GM18519 (cell line): ENCODE data around the gene INPP4A.
"Not testable (repeated sequence)": the region's sequence is repeated elsewhere in the genome, so short reads cannot be mapped to it uniquely, and the experiment has no call there.

Experiments used
- ATAC-seq: cut with Tn5 transposase; IDR thresholded peaks from one replicate; pipeline ENCODE4 v1.9.1; 2021; ENCODE audit warnings: mild to moderate bottlenecking, moderate library complexity; ENCODE audit not compliant: unreplicated experiment, low FRiP score

Gene INPP4A

DNA sequence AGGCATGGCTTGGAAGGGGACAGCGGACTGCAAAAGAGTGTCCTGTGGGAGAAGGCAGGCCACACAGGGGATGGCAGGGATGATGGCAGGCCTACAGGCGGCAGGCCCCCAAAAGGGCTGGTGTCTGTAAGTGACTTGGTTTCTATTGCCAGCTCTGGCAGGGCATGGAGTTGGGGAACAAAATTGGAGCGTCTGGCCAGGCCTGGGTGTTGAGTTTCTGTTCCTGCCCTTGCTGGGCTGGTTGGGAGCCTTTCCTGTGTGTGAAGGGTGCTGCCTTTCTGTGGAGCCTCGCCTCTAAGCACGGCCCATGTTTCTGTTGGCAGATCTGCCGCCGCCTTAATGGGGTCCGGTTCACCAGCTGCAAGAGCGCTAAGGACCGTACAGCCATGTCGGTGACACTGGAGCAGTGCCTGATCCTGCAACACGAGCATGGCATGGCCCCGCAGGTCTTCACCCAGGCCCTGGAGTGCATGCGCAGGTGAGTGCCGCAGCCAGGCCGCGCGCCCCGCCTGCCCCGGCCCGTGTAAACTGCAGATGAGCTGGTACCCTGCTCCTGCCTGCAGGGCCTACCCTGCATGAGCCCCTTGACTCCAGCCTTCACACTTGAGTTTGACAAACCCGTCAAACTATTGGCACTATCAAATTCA lies 132.1 kb downstream of the INPP4A start:
- ATAC-seq, result no peak

DNA sequence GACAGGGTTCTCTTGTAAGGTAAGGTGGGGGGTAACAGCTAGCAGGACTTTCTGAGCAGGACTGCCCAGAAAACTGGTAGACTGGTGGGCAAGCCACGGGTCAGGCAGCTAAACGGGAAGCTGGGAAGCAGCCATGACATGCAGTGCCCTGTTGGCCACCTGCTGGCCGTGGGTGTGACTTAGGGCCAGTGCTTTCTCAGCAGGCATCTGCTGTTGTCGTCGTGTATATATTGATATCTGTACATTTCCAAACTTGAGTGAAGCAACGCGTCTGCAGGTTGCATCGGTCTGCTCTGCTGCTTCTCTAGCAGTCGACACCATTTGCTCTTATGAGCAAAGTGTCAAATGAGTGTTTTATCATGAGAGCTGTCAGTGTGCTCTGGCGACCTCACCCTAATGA lies 132.7 kb downstream of the INPP4A start:
- ATAC-seq, result no peak

DNA sequence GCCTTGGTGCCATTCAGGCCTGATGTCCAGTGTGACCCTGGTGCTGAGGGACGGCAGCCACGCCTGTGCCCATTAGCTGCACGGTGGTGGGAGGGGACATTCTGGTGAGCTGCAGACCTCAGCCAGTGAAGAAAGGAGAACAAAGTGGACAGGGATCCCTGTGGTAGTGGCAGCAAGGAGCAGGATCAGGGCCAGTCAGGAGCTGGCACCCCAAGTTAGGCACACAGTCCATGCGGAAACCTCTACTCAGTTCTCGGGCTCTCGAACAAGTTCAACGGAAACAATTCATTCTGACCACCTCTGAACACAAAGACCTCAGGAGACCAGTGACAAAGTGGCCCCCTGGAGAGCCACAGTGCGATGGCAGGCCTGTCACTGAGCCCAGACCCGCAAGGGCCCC lies 133.6 kb downstream of the INPP4A start:
- ATAC-seq, result no peak

DNA sequence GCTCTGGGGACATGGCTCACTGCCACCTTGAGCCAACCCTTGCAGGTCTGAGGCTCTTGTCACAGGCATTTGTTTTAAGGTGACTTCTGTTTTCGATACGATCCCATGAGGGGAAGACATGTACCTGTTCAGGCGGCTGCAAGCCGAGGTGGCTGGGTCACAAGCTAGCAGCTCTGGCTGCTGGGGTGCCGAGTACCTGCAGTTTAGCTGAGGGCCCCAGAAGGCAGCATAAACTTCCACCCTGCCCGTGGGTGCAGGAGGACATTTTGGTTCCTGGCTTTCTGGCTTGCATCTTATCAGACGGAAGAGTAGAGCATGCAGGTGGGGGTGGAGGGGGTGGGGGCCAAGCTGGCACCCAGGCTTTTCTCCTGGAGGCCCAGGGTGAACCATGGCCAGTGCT lies 135.3 kb downstream of the INPP4A start:
- no peak for ATAC-seq

DNA sequence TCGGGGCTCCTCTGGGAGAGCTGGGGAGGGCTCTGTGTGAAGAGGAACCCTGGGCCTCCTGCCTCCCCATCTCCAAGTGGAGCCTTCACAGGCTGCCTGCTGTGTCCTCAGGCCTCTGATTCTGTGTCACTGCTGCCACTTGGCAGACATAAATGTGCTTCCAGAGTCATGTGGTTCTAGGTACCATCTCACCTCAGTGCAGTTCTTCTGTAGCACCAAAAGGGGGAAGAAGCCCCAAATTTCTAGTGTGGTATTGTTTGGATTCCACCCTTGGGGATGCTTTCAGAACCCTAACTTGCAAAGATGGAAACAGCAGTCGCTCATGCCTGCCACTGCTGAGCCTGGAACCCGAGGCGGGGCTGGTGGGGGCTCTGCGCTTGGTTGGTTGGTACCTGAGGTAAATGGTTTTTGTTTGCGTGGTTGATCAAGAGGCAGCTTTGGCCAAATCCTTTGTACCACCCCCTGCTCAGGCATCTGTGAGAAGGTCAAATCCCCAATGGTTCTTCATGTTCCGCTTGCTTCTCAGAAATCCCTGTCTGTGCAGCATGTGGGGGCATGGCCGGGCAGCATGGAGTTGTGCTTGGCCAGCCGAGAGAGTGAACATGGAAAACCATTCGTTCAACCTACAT lies 136.1 kb downstream of the INPP4A start:
- no peak for ATAC-seq

DNA sequence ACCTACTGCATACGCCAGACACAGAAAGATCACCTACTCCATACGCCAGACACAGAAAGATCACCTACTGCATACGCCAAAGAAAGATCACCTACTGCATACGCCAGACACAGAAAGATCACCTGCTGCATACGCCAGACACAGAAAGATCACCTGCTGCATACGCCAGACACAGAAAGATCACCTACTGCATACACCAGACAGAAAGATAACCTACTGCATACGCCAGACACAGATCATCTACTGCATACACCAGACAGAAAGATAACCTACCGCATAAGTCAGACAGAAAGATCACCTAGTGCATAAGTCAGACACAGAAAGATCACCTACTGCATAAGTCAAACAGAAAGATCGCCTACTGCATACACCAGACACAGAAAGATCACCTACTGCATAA lies 137.9 kb downstream of the INPP4A start:
- ATAC-seq, result no peak

DNA sequence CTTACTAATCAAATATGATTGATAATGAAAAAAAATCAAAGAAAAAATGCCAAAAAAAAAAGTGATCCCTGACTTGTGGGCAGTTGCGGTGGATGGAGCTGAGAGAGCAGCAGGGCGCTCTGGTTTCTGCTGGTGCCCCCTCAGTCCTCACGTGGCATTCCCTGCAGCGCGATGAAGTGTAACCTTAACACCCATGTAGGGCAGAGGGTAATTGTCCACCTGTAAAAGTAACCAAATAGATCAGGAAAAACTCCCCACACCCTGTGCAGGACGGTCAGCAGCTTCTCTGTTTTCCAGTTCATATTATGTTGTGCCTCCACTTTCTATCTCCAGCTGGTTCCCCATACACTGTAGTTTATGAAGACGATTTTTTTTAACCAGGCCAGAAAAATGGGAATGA lies 138.6 kb downstream of the INPP4A start:
- ATAC-seq, result no peak

DNA sequence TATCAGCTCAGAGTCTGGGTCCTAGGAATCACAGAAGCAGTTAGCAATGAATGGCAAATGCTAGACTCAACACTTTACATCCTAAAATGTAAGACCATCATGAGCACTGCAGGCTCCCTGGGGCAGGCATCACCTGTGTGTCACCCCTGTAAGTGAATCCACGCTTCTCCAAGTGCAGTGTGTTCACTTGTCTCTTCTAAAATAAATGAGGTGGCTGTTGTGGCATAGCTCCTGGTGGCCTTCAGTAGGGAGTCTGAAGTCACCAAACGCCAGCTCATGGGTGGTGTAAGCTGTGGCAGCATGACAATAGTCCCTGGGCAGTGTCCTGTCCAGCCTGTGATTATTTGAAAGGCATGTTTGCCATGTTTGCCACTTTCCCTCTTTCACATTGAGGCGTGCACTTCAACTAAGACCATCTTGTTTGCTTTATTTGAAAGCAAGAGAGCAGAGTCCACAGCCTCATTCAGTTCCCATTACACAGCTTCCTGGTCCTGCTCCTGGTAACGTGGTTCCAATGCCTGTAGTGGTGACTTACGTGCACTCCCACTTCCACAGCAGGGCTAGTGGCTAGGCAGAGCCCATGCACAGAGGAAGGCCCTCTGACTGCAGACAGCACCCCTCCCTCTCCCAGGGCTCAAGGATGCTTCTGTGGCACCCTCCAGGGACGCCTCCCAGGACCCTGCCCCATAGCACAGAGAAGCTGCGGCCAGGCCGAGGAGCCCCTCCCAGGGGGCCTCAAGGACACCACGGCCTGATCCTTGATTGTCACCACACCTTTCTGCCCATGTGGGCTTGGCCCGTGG lies 139.4 kb downstream of the INPP4A start:
- no peak for ATAC-seq

DNA sequence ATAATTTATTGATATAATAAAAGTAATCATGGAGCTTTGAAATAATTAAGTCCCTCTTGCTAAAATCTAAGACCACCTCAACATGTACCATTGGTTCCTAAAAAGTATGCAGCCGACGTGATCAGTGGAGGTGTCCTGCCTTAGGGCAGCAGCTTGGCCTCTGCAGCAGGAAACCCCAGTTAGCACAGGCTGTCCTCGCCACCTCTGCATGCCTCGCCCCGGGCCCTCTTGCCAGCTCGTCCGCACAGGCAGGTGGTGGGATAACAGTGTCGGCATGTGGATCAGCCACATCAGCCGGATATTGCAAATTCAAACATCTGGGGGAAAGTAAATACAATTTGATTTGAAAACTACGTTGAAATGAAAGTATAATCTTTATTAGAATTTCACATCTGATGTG lies 140.7 kb downstream of the INPP4A start:
- no peak for ATAC-seq

DNA sequence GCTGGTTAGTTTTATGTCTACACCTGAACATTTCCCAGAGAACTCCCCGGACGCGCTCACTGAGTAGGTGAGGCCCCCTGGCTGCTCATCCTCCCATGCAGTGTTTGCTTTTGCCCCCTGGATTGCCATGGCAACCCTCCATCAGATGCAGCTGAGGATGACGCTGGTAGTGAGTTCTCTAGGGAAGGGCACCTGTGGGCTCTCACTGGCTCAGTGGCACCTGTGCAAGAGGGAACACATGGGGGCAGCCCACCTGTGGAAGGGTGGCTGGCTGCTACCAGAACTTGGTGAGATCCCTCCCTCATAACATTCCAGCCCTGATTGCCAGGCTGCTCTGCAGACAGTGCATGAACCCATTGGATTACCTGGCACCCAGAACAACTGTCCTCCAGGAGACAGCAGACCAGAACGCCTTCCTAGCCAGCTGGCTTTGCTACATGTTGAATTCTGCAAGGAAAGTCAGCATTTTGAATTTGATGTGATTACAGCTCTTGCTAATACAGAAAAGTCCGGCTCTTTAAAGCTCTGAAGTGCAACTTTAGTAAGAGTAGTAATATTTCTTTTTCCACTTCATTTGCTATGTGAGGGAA lies 142.0 kb downstream of the INPP4A start:
- no peak for ATAC-seq

DNA sequence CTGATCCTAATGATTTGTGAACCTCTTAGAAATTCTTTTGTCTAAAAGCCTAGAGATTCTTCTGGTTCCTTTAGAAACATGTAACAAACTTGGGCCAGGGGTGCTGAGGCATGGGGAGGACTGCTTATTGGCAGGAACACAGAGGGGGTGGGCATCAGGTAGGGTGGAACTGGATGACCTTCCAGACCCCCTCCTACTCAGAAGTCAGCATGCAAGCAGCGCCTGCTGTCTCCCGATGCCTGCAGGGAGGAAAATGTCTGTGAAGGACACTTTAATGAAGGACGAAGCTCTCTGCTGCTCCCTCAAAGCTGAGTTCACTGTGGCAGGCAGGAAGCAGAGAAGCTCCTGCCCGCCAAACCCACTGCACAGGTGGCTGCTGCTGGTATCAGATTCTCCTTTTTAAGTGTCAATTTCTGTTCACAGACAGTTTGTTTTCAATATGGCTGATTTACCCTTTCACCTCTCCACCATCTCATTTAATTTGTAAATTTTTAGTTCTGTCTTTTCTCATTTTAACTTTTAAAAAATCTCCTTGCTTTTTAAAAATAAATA lies 144.3 kb downstream of the INPP4A start:
- ATAC-seq, result no peak

DNA sequence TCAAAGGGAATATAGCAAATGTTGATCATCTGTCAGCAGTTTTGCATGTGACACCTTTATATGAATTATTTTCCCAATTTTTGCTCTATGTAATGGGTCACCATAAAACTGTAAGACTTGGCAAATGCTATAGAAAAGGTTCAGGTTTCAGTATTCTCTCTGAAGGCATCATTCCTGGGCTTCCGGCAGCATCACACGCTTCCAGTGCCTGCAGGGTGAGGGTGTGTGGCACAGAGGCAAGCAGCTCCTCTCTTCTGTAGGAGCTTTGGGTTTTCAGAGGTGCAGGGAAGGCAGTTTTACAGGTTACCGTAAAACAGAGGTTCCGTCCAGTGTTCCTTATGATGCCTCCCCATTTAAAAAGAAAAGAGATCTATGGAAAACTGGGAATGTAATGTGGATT lies 144.8 kb downstream of the INPP4A start:
- no peak for ATAC-seq

DNA sequence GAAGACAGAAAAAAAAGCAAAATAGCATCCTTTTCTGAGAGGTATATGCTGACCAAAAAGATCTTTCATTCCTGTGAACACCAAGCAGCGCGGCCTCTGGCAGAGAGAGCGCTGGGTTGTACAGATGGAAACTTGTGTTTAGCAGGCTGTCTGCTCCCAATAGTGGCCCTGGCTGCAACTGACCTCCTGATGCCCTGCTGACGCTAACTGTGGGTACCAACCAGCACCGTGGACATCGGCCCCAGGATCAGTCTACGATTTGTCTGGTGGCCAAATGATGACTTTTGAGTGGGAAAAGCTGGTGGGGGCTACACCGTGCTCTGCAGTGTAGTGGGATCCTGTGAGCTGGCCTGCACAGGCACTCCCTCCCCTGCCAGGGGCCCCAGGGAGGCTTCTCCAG lies 147.9 kb downstream of the INPP4A start:
- ATAC-seq, result no peak

DNA sequence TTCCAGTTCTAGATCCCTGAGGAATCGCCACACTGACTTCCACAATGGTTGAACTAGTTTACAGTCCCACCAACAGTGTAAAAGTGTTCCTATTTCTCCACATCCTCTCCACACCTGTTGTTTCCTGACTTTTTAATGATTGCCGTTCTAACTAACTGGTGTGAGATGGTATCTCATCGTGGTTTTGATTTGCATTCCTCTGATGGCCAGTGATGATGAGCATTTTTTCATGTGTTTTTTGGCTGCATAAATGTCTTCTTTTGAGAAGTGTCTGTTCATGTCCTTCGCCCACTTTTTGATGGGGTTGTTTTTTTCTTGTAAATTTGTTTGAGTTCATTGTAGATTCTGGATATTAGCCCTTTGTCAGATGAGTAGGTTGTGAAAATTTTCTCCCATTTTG lies 150.0 kb downstream of the INPP4A start:
- ATAC-seq, result not testable (repeated sequence)

DNA sequence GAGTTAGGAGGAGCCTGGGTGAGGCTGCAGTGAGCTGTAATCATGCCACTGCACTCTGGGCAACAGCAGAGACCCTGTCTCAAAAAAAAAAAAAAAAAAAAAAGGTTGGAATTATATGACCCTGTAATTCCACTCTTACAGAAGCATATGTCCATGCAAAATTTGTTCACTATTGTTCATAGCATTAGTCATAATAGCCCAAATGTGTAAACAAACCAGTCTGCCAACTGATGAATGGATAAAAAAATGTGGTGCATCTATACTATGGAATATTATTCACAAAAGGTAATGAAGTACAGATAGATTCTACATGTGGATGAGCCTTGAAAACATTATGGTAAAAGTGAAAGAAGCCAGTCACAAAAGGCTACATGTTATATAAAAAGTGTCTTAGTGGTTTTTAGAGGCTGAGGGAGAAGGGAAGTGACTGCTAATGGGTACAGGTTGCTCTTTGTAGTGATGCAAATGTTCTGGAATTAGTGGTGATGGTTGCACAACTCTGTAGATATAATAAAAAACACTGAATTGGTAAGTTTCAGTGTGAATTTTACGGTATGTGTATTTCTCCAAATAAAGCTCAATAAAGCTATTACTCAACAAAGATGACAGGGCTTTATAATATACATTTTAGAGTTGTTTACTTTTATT lies 154.2 kb downstream of the INPP4A start:
- ATAC-seq, result no peak

DNA sequence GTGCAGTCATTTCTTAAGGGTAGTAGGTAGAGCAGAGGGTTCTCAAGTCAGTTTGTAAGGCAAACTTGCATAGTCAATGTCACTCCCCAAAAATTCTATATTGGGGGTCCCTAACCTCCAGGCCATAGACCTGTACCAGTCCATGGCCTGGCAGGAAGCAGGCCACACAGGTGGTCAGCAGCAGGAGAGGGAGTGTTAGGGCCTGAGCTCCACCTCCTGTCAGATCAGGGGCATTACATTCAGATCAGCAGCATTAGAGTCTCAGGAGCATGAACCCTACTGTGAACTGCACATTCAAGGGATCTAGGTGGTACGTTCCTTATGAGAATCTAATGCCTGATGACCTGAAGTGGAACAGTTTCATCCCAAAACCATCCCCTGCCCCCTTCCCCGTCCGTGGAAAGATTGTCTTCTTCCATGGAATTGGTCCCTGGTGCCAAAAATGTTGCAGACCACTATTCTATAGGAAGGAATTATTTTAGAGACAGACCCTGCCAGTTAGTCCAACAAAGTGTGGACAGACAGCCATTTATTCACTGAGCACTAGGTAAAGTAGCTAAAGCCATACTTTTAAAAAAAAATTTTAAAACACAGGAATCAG lies 157.0 kb downstream of the INPP4A start:
- no peak for ATAC-seq

DNA sequence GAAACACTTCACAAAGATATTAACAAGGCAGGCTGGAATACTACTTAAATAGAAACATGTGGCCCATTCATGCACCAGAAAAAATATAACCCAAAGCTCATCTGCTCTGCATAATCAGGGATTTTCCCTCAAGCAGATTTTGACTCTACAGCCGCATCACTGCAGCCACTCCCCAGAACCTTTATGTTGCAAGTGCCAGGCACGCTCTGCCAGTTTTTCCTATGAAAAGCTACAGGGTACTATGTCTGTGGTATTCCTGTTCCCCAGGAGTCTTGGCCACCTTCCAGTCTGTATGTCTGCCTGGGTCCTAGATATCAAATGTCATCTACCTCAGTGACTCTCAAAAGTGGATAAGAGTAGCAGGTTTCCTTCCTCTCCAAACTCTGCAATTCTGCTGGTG lies 159.9 kb downstream of the INPP4A start:
- no peak for ATAC-seq

DNA sequence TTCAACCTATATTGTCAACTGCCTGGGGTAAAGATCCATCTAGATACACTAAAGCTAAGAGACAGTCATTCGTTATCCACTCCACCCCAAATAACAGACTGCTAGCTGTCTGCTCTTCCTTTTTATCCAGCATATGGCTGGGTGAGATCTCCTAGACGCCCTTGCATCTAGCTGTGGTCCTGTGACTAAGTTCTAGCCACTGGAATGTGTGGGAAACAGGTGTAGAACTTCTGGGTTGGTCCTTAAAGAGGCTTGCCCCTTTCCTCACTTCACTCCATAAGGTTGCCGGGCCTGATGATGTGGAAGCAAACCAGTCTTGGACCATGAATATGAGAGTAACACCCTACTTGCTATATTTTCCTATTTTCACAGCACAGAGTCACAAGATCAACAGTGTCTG lies 160.4 kb downstream of the INPP4A start:
- ATAC-seq, result no peak

DNA sequence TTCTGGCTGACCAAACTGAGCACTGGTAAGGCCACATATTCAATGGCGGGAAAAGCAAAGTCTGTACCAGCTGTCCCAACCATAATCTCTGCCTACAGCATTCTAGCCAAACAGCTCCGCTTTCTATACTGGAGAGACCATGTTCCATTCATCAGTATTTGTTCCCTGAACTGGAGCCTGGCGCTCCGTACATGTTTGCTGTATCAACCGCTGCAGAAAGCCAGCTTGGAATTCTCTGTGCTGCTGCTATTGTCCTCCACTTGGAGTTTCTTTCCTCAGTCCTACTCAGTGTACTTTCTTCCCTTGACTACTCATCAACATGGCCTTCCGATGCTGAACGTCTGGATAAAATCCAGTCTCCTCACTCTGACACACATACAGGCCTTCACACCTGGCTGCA lies 161.8 kb downstream of the INPP4A start:
- no peak for ATAC-seq

DNA sequence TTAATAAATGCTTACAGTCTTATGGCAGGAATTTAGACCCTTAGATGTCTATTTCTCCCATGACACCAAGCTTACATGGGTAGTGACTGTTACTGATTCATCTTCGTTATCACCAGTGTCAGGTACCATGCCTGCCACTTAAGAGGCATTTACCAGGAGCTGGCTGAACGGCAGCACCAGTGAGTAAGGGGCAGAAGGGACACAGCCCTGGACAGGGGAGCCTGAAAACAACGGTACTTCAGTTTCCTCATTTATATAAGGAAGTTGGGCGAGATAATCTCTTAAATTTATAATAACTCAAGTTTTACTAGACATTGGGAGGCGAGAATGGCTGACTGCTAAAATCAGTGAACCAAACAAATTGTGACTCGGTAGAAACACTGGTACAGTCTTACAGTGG lies 162.4 kb downstream of the INPP4A start:
- no peak for ATAC-seq
